ENCODE data around the gene SHISAL1. TPM values are rescaled to one million over a fixed set of nuclear protein-coding genes. Genes with fewer than 3 reads are reported as not detected.
A peak's percentile ranks its signal among the peaks of the same experiment; 100 is the strongest.

The SHISAL1 gene
- total RNA-seq, 2 donors from 2014 or later = 0.42 to 0.95 TPM

- H3K36me3 ChIP-seq (ENCODE audit: control insufficient read depth, insufficient read depth, low read length) = no peaks in the 10 kb centered on the region
- H3K36me3 Mint-ChIP-seq (ENCODE audit: low read depth) = no peaks in the 10 kb centered on the region
- no peaks in the 10 kb centered on the region for H3K9me3 Mint-ChIP-seq
- no peak overlapping the region for H3K27ac Mint-ChIP-seq
- TF ChIP-seq CTCF (conservative IDR thresholded peaks at IDR 0.05) = no peak
- H3K27me3 ChIP-seq (ENCODE audit: control insufficient read depth, insufficient read depth, low read length, poor library complexity, severe bottlenecking) = no peaks in the 10 kb centered on the region
- H3K27me3 Mint-ChIP-seq (ENCODE audit: insufficient read depth) = no peaks in the 10 kb centered on the region
- H3K4me1 Mint-ChIP-seq = peaks cover 5% of the 10 kb centered on the region
- peak; percentile 39 for DNase-seq
- WGBS, 2 experiments (ENCODE audit: insufficient coverage in 1 of 2, insufficient read length in 1 of 2) = 94 to 95% methylated on average over 13 to 22 of the region's 22 CpGs
- no peak overlapping the region for H3K4me3 ChIP-seq (ENCODE audit: low read length)
- no peak overlapping the region for H3K27ac ChIP-seq (ENCODE audit: low read depth, low read length)
- no peak overlapping the region for H3K4me3 Mint-ChIP-seq
- no peaks in the 10 kb centered on the region for H3K4me1 ChIP-seq (ENCODE audit: control insufficient read depth, insufficient read depth, low read length)
- no peaks in the 10 kb centered on the region for H3K9me3 ChIP-seq (ENCODE audit: control insufficient read depth, low read length)
- no peak overlapping the region for H3K9ac ChIP-seq (ENCODE audit: extremely low read depth, low read length, poor library complexity, severe bottlenecking)
These were observed 37.7 kb downstream of the SHISAL1 start for GRCh38 chr22:44274918-44275630.

GRCh38 chr22:44273175-44273574, 39.6 kb downstream of the SHISAL1 start:
- Histone ChIP-seq H3K27me3 (ENCODE audit: control insufficient read depth, insufficient read depth, low read length, poor library complexity, severe bottlenecking) (no peaks in the 10 kb centered on the region), H3K27ac (ENCODE audit: low read depth, low read length) (no peak overlapping the region), H3K9ac (ENCODE audit: extremely low read depth, low read length, poor library complexity, severe bottlenecking) (no peak overlapping the region), H3K36me3 (ENCODE audit: control insufficient read depth, insufficient read depth, low read length) (no peaks in the 10 kb centered on the region), H3K4me1 (ENCODE audit: control insufficient read depth, insufficient read depth, low read length) (no peaks in the 10 kb centered on the region), H3K9me3 (ENCODE audit: control insufficient read depth, low read length) (no peaks in the 10 kb centered on the region), H3K4me3 (ENCODE audit: low read length) (no peak overlapping the region)
- WGBS, 2 experiments (ENCODE audit: insufficient coverage in 1 of 2, insufficient read length in 1 of 2) = 92 to 93% methylated on average over 3 to 5 of the region's 5 CpGs
- Mint-ChIP-seq H3K9me3 (no peaks in the 10 kb centered on the region), H3K4me3 (no peak overlapping the region), H3K36me3 (ENCODE audit: low read depth) (no peaks in the 10 kb centered on the region), H3K27me3 (ENCODE audit: insufficient read depth) (no peaks in the 10 kb centered on the region), H3K27ac (no peak overlapping the region), H3K4me1 (peaks cover 5% of the 10 kb centered on the region)
- DNase-seq = no peak
- TF ChIP-seq CTCF (conservative IDR thresholded peaks at IDR 0.05) = no peak

- peaks cover 5% of the 10 kb centered on the region for H3K4me1 Mint-ChIP-seq
- H3K9me3 ChIP-seq (ENCODE audit: control insufficient read depth, low read length) = no peaks in the 10 kb centered on the region
- H3K4me3 ChIP-seq (ENCODE audit: low read length) = no peak overlapping the region
- no peaks in the 10 kb centered on the region for H3K36me3 Mint-ChIP-seq (ENCODE audit: low read depth)
- no peaks in the 10 kb centered on the region for H3K4me1 ChIP-seq (ENCODE audit: control insufficient read depth, insufficient read depth, low read length)
- 85 to 88% methylated on average over 4 to 5 of the region's 5 CpGs for WGBS, 2 experiments (ENCODE audit: insufficient coverage in 1 of 2, insufficient read length in 1 of 2)
- H3K27me3 Mint-ChIP-seq (ENCODE audit: insufficient read depth) = no peaks in the 10 kb centered on the region
- no peak overlapping the region for H3K27ac ChIP-seq (ENCODE audit: low read depth, low read length)
- H3K4me3 Mint-ChIP-seq = no peak overlapping the region
- no peaks in the 10 kb centered on the region for H3K9me3 Mint-ChIP-seq
- H3K36me3 ChIP-seq (ENCODE audit: control insufficient read depth, insufficient read depth, low read length) = no peaks in the 10 kb centered on the region
- no peak overlapping the region for H3K9ac ChIP-seq (ENCODE audit: extremely low read depth, low read length, poor library complexity, severe bottlenecking)
- no peaks in the 10 kb centered on the region for H3K27me3 ChIP-seq (ENCODE audit: control insufficient read depth, insufficient read depth, low read length, poor library complexity, severe bottlenecking)
- DNase-seq = peak; percentile 29
- H3K27ac Mint-ChIP-seq = no peak overlapping the region
- TF ChIP-seq CTCF (conservative IDR thresholded peaks at IDR 0.05) = no peak
These were observed 40.4 kb downstream of the SHISAL1 start for GRCh38 chr22:44272401-44272771.

Measured in endodermal cell (in vitro differentiated cells).